Measurements from ENCODE around the gene MITF.

- TF ChIP-seq CTCF (IDR thresholded peaks at IDR 0.05) = no peak
- TF ChIP-seq ZFX (IDR thresholded peaks at IDR 0.05; ENCODE audit: borderline replicate concordance) = no peak
Observed at GRCh38 chr3:69867941-69868505, 128.8 kb downstream of the MITF start.
